ENCODE results near the gene ASB13. TPM values are rescaled to one million over a fixed set of nuclear protein-coding genes. Genes with fewer than 3 reads are reported as not detected.

Gene ASB13
- total and polyA plus RNA-seq, 2 of the 13 experiments (the other 11 are each of a cell fraction or from before 2014, with no cell fraction given) = 9.3 to 15.4 TPM

DNA sequence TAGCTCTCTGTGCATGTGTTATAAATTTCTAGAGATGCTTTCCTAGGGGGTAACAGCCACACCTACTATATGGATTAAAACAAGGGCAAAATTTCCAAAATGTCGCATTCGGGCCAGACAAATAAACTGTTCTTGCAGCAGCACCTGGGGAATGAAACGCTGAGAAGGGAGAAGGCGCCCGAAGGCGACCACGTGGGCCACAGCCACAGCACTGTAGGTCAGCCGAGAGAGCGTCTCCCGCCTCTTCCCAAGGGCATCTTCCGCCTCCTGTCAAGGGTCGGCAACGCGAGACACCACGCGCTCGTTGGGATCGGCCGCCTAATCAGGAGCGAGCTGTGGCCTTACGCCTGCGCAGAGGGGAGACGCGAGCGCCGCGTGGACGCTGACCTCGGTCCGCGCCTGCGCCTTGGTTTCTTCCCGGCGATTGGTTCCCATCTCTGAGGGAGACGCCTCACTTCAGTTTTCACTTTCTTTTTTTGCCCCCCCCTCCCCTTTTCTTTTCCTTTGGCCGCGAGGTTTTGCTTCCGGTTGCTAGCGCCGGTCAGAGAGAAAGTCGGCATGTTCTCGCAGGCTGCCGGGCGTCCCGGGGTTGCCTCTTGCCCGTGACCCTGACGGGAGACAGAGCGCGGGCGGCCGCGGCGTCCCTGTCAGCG, 18.0 kb upstream of the ASB13 start, which contains the start of gene TASOR2 (continued):
- TF ChIP-seq, protein P1, sequence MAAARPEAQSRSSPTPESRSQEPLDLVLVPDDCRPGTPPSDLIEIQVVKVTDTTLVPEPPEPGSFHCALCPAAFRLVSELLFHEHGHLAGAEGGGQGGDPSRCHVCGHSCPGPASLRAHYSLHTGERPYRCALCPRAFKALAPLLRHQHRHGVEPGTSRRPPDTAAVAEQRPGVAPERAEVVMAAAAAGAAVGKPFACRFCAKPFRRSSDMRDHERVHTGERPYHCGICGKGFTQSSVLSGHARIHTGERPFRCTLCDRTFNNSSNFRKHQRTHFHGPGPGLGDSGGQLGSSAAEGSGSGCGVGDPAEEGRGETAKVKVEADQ (CRISPR knock-in tag; IDR thresholded peaks at IDR 0.05; ENCODE audit: borderline replicate concordance) = peak; percentile 66; the same call in 1 of the 2 replicates
- peak; percentile 97; the same call in 1 of the 2 replicates for TF ChIP-seq MYNN (CRISPR knock-in tag; IDR thresholded peaks at IDR 0.05; ENCODE audit: low read depth)
- TF ChIP-seq, protein P2, sequence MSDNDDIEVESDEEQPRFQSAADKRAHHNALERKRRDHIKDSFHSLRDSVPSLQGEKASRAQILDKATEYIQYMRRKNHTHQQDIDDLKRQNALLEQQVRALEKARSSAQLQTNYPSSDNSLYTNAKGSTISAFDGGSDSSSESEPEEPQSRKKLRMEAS (IDR thresholded peaks at IDR 0.05) = peak; percentile 100
- peak; percentile 68; the same call in 1 of the 2 replicates for TF ChIP-seq JUN (CRISPR knock-in tag; IDR thresholded peaks at IDR 0.05)
- no peak; the same call in 1 of the 2 replicates for TF ChIP-seq ISX (CRISPR knock-in tag; conservative IDR thresholded peaks at IDR 0.05)
- peak; percentile 83; the same call in 1 of the 2 replicates for TF ChIP-seq NFIB (CRISPR knock-in tag; IDR thresholded peaks at IDR 0.05; ENCODE audit: borderline replicate concordance)
- peak; percentile 83 for TF ChIP-seq ZSCAN31 (CRISPR knock-in tag; IDR thresholded peaks at IDR 0.05; ENCODE audit: low read depth)
- no peak for TF ChIP-seq ZNF674 (CRISPR knock-in tag; IDR thresholded peaks at IDR 0.05; ENCODE audit: low read depth)
- peak; percentile 98 for TF ChIP-seq ZNF83 (CRISPR knock-in tag; IDR thresholded peaks at IDR 0.05; ENCODE audit: borderline replicate concordance)
- no peak for TF ChIP-seq PAWR (CRISPR knock-in tag; IDR thresholded peaks at IDR 0.05; ENCODE audit: borderline replicate concordance)
- peak; percentile 80 for TF ChIP-seq SOX5 (CRISPR knock-in tag; IDR thresholded peaks at IDR 0.05; ENCODE audit: borderline replicate concordance)
- TF ChIP-seq HDAC1 (CRISPR knock-in tag; IDR thresholded peaks at IDR 0.05) = peak; percentile 87
- peak; percentile 89 for TF ChIP-seq STAT5B (CRISPR knock-in tag; IDR thresholded peaks at IDR 0.05)
- no peak for TF ChIP-seq ZNF207 (IDR thresholded peaks at IDR 0.05; ENCODE audit: borderline replicate concordance)
- TF ChIP-seq, protein P3, sequence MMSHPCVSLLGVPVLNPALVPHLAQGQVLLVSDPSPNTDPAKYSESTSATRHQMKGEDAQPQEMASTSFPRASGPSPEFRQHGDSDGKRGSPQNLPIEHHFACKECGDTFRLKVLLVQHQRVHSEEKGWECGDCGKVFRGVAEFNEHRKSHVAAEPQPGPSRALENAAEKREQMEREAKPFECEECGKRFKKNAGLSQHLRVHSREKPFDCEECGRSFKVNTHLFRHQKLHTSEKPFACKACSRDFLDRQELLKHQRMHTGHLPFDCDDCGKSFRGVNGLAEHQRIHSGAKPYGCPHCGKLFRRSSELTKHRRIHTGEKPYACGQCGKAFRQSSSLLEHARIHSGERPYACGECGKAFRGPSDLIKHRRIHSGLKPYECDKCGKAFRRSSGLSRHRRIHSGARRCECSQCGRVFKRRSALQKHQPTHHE (CRISPR knock-in tag; IDR thresholded peaks at IDR 0.05; ENCODE audit: borderline replicate concordance) = peak; percentile 92; the same call in 1 of the 2 replicates
- peak; percentile 68; the same call in 1 of the 2 replicates for TF ChIP-seq ZNF263 (CRISPR knock-in tag; IDR thresholded peaks at IDR 0.05)
- TF ChIP-seq ZFP82 (CRISPR knock-in tag; IDR thresholded peaks at IDR 0.05; ENCODE audit: borderline replicate concordance) = peak; percentile 88; the same call in 1 of the 2 replicates
- TF ChIP-seq U2AF2 (IDR thresholded peaks at IDR 0.05; ENCODE audit: low read depth, low read length) = no peak
- TF ChIP-seq KDM1A (CRISPR knock-in tag; IDR thresholded peaks at IDR 0.05) = peak; percentile 70; the same call in 1 of the 2 replicates
- peak; percentile 86 for TF ChIP-seq ZNF557 (CRISPR knock-in tag; IDR thresholded peaks at IDR 0.05)
- TF ChIP-seq SMAD9 (CRISPR knock-in tag; IDR thresholded peaks at IDR 0.05) = no peak; the same call in 1 of the 2 replicates
- TF ChIP-seq, protein P4, sequence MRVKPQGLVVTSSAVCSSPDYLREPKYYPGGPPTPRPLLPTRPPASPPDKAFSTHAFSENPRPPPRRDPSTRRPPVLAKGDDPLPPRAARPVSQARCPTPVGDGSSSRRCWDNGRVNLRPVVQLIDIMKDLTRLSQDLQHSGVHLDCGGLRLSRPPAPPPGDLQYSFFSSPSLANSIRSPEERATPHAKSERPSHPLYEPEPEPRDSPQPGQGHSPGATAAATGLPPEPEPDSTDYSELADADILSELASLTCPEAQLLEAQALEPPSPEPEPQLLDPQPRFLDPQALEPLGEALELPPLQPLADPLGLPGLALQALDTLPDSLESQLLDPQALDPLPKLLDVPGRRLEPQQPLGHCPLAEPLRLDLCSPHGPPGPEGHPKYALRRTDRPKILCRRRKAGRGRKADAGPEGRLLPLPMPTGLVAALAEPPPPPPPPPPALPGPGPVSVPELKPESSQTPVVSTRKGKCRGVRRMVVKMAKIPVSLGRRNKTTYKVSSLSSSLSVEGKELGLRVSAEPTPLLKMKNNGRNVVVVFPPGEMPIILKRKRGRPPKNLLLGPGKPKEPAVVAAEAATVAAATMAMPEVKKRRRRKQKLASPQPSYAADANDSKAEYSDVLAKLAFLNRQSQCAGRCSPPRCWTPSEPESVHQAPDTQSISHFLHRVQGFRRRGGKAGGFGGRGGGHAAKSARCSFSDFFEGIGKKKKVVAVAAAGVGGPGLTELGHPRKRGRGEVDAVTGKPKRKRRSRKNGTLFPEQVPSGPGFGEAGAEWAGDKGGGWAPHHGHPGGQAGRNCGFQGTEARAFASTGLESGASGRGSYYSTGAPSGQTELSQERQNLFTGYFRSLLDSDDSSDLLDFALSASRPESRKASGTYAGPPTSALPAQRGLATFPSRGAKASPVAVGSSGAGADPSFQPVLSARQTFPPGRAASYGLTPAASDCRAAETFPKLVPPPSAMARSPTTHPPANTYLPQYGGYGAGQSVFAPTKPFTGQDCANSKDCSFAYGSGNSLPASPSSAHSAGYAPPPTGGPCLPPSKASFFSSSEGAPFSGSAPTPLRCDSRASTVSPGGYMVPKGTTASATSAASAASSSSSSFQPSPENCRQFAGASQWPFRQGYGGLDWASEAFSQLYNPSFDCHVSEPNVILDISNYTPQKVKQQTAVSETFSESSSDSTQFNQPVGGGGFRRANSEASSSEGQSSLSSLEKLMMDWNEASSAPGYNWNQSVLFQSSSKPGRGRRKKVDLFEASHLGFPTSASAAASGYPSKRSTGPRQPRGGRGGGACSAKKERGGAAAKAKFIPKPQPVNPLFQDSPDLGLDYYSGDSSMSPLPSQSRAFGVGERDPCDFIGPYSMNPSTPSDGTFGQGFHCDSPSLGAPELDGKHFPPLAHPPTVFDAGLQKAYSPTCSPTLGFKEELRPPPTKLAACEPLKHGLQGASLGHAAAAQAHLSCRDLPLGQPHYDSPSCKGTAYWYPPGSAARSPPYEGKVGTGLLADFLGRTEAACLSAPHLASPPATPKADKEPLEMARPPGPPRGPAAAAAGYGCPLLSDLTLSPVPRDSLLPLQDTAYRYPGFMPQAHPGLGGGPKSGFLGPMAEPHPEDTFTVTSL (CRISPR knock-in tag; IDR thresholded peaks at IDR 0.05; ENCODE audit: borderline replicate concordance) = peak; percentile 70; the same call in 1 of the 2 replicates
- TF ChIP-seq SMAD1 (CRISPR knock-in tag; IDR thresholded peaks at IDR 0.05; ENCODE audit: borderline replicate concordance, low read depth) = 0 out of 2 replicates have a peak, but pooled peaks have one; percentile 47
